Aorta (tissue), 5 donors: ENCODE data around the gene SYT11. TPM values are rescaled to one million over a fixed set of nuclear protein-coding genes. Genes with fewer than 3 reads are reported as not detected.
A peak's percentile ranks its signal among the peaks of the same experiment; 100 is the strongest.
"Not testable (repeated sequence)": the region's sequence is repeated elsewhere in the genome, so short reads cannot be mapped to it uniquely, and the experiment has no call there.

Experiments used
- ATAC-seq: fragments of 200-7000 bp; cut with Tn5 transposase; one replicate; pipeline ENCODE4 v1.9.1; 2022; ENCODE audit warnings: moderate library complexity; ENCODE audit not compliant: low FRiP score
- DNase-seq, 2 donors: peaks; one replicate each; pipeline ENCODE4 v3.0.0-alpha.2; 2020
- H3K27ac ChIP-seq, 2 donors: one replicate each; pipeline ENCODE4 v1.5.1; 2013; ENCODE audit warnings: low read length in 2 of 2, mild to moderate bottlenecking in 2 of 2, moderate library complexity in 2 of 2, control low read depth in 1 of 2, inconsistent platforms in 1 of 2, low read depth in 1 of 2
- H3K27me3 ChIP-seq, 2 donors: one replicate each; pipeline ENCODE4 v1.6.1; 2013; ENCODE audit warnings: control low read depth in 1 of 2, low read length in 1 of 2, mild to moderate bottlenecking in 1 of 2, moderate library complexity in 1 of 2; ENCODE audit not compliant: insufficient read depth in 2 of 2, control insufficient read depth in 1 of 2
- H3K36me3 ChIP-seq, 2 donors: one replicate each; pipeline ENCODE4 v1.6.1; 2013; ENCODE audit warnings: control low read depth in 1 of 2, low read length in 1 of 2, mild to moderate bottlenecking in 1 of 2; ENCODE audit not compliant: insufficient read depth in 2 of 2, control insufficient read depth in 1 of 2
- H3K4me1 ChIP-seq, 2 donors: one replicate each; pipeline ENCODE4 v1.6.1; 2013; ENCODE audit warnings: low read length in 2 of 2, control low read depth in 1 of 2, mild to moderate bottlenecking in 1 of 2, moderate library complexity in 1 of 2; ENCODE audit not compliant: insufficient read depth in 2 of 2, control insufficient read depth in 1 of 2
- H3K4me3 ChIP-seq, 2 donors: one replicate each; pipeline ENCODE4 v1.5.1; 2013; ENCODE audit warnings: low read length in 2 of 2, control low read depth in 1 of 2, mild to moderate bottlenecking in 1 of 2
- H3K9me3 ChIP-seq: one replicate; pipeline ENCODE4 v1.6.1; 2013; ENCODE audit warnings: mild to moderate bottlenecking, low read length; ENCODE audit not compliant: control insufficient read depth
- WGBS, 2 donors: extraction: QIAGEN DNeasy Blood & Tissue Kit; methylation state at CpG; one replicate each; pipeline ENCODE4 v1.1.7; 2013; 5-methylcytosine and 5-hydroxymethylcytosine counted together
- intact Hi-C, 2 donors: fragments of 100-400 bp; cut with DNase I; formaldehyde crosslinking; loops; one replicate each; pipeline versions ENCODE4 v1.14.2 to v1.15.0; 2022
- polyA plus RNA-seq, 2 donors: library from polyadenylated mRNA; stranded (reverse); fragments of 200-250 nt; gene quantifications; one replicate each; pipeline ENCODE4 v1.2.3, GENCODE V29; 2013
- total RNA-seq, 2 donors: library from RNA; stranded (reverse); fragmentation: NEBNext Ultra II Directional; extraction: Animal tissue kit (Norgen Biotek cat#: 25700); gene quantifications; one replicate each; pipeline ENCODE4 v1.2.1, GENCODE V29; 2021
- donor health status: healthy with polysubstance abuse.
- donor health status: Bipolar disorder and iron deficiency.
- donor health status: DM: no; HTN: no; CAD: no.
- donor health status: DM: no; HTN: no; CAD: no.
- donor health status: DM: yes; HTN: yes; CAD: no.

Gene SYT11
- total and polyA plus RNA-seq, 4 donors: 12.1 to 49.5 (median 33.2) TPM

DNA sequence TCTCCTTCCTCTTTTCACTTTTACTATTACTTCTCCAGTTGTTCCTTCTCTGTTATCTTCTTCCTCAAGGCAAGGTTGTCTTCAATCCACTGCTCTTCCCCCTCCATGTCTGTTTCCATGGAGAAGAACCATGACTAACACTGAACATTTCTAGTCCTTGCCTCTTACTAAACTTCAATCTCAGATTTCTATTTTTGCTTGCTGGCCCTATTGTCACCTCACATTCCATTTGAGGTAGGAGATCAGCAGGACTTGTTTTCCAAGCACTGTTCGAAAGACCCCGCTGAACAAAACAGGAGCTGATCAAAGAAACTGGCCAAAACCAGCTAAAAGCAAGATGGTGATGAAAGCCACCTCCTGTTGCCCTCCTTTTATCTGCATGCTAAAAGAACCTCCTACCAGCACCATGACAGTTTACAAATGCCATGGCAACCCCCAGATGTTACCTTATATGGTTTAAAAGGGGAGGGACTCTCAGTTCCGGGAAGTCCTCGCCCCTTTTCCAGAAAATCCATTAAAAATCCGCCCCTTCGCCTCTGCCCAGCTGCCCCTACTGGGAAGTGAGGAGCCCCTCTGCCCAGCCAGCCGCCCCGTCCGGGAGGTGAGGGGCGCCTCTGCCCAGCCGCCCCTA lies 25.0 kb upstream of the SYT11 start:
- no peak for DNase-seq
- H3K4me3 ChIP-seq: no peak overlapping the region
- no peaks in the 10 kb centered on the region for H3K9me3 ChIP-seq
- H3K4me1 ChIP-seq: no peaks in the 10 kb centered on the region
- no peak for ATAC-seq
- H3K36me3 ChIP-seq: no peaks in the 10 kb centered on the region
- H3K27me3 ChIP-seq: no peaks in the 10 kb centered on the region
- intact Hi-C loops: no loop called here
- 90% methylated on average over 11 of the region's 11 CpGs for WGBS, 2 donors
- peak overlapping the region in 1 of 2 donors; percentile 17 for H3K27ac ChIP-seq

DNA sequence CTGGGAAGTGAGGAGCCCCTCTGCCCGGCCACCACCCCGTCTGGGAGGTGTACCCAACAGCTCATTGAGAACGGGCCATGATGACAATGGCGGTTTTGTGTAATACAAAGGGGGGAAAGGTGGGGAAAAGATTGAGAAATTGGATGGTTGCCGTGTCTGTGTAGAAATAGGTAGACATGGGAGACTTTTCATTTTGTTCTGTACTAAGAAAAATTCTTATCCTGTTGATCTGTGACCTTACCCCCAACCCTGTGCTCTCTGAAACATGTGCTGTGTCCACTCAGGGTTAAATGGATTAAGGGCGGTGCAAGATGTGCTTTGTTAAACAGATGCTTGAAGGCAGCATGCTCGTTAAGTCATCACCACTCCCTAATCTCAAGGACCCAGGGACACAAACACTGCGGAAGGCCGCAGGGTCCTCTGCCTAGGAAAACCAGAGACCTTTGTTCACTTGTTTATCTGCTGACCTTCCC lies 24.4 kb upstream of the SYT11 start:
- 90 to 95% methylated on average over 9 of the region's 9 CpGs for WGBS, 2 donors
- H3K27ac ChIP-seq, H3K9me3 ChIP-seq, H3K4me1 ChIP-seq, DNase-seq, intact Hi-C loops, ATAC-seq, H3K27me3 ChIP-seq, H3K36me3 ChIP-seq, H3K4me3 ChIP-seq: not testable (repeated sequence)

DNA sequence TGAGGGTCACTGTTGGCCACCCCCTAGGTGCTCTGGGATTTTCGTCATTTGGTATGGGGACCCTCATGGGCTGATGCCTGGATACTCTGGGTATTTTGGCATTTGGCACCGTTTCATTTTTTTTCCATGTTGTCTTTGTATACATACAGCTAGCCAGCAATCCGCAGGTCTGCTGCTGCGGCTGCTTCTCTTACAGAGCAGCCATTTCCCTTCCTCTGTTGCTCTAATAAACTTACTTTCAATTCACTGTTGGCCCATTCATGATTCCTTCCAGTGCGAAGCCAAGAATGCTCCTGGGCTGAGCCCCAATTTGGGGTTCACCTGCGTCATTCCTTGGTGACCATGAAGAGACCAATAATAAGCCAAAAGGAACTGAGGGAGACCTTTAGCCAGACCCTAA lies 23.8 kb upstream of the SYT11 start:
- no peak for ATAC-seq
- H3K4me1 ChIP-seq: no peaks in the 10 kb centered on the region
- 92 to 93% methylated on average over 6 of the region's 6 CpGs for WGBS, 2 donors
- H3K9me3 ChIP-seq: no peaks in the 10 kb centered on the region
- H3K36me3 ChIP-seq: no peaks in the 10 kb centered on the region
- no peaks in the 10 kb centered on the region for H3K27me3 ChIP-seq
- DNase-seq: no peak
- no peak overlapping the region for H3K4me3 ChIP-seq
- H3K27ac ChIP-seq: no peak overlapping the region
- intact Hi-C loops: no loop called here

DNA sequence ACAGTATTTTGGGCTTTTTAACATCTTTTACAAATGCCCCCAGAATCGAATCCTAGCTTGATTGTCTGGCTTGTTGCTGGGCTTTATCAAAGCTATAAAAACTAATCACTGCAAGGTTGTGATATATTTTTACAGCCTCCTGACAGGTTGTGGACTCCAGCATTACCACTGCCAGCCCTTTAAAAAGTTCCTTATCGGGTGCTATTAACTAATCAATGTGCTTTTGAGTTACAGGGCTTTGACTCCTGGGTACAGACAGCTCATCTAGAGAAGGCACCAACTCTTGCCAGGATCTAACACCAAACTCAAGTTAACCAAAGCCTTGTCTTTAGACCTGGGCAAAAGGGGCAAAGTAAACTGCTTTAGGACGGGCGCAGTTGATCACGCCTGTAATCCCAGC lies 19.0 kb upstream of the SYT11 start:
- H3K27me3 ChIP-seq: no peaks in the 10 kb centered on the region
- 83 to 89% methylated on average over 5 of the region's 5 CpGs for WGBS, 2 donors

DNA sequence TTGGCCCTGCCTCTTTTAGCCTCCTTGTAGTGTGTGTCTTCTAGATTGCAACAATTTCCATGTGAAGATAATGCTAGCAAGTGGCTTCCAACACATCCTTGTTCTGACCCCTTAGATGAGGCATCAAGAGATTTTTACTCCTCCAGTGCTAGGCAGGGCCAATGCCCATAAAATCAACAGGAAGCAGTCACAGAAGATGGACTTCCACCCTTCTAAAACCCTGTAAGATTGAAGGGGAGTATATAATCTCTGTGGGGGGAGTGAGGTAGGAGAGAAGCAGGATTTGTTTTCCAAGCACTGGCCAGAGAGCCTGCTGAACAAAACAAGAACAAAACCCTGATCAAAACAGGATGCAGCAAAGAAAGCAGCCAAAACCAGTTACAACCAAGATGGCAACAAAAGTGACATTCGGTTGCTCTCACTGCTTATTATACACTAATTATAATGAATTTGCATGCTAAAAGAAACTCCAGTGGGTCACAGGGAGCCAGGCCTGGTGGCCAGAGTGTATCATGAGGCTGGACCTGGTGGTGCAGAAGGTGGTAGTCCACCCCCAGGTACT lies 14.4 kb upstream of the SYT11 start:
- ATAC-seq: no peak
- Histone ChIP-seq H3K27me3 (no peaks in the 10 kb centered on the region), H3K9me3 (no peaks in the 10 kb centered on the region), H3K36me3 (peaks cover 0 to 7% of the 10 kb centered on the region in 2 donors), H3K27ac (no peak overlapping the region), H3K4me3 (no peak overlapping the region), H3K4me1 (peaks cover 3 to 4% of the 10 kb centered on the region in 2 donors)
- DNase-seq: no peak
- 88 to 90% methylated on average over 1 of the region's 1 CpG for WGBS, 2 donors
- intact Hi-C loops: no loop called here

More for the DNA sequence above, 19.0 kb upstream of the SYT11 start:
- Histone ChIP-seq H3K4me3 (no peak overlapping the region), H3K36me3 (peaks cover 0 to 7% of the 10 kb centered on the region in 2 donors), H3K4me1 (peaks cover 0 to 3% of the 10 kb centered on the region in 2 donors), H3K27ac (no peak overlapping the region), H3K9me3 (no peaks in the 10 kb centered on the region)
- ATAC-seq (no peak), DNase-seq (no peak)
- intact Hi-C loops: no loop called here

DNA sequence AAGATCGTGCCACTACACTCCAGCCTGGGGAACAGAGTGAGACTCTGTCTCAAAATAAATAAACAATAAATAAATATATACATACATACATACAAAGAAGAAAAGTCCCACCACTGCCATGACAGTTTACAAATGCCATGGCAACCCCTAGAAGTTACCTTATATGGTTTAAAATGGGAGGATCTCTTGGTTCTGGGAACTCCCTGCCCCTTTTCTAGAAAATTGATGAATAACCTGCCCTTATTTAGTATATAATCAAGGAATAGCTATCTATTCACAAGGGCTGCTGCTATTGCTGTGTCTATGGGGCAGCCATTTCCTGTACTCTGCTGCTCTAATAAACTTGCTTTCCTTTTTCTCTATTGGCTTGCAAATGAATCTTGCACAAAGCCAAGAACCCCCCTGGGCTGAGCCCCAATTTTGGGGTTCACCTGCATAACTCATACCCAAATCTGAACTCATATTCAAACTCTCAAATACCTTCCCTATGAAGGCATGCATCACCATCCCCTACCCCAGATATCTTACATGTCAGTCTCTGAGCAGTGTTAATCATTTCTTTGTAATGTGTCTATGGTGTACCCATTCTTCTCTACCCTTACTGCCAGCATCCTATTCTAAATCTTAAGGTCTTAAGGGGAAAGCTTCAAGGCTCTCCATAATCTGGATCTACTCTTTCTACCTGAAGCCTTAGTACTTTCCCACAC lies 11.4 kb upstream of the SYT11 start:
- Histone ChIP-seq H3K9me3 (no peaks in the 10 kb centered on the region), H3K27ac (no peak overlapping the region), H3K4me3 (no peak overlapping the region), H3K4me1 (peaks cover 3 to 4% of the 10 kb centered on the region in 2 donors), H3K36me3 (peaks cover 3 to 7% of the 10 kb centered on the region in 2 donors), H3K27me3 (no peaks in the 10 kb centered on the region)
- WGBS, 2 donors: 87 to 91% methylated on average over 1 of the region's 1 CpG
- ATAC-seq (no peak), DNase-seq (no peak)
- intact Hi-C loops: no loop called here

DNA sequence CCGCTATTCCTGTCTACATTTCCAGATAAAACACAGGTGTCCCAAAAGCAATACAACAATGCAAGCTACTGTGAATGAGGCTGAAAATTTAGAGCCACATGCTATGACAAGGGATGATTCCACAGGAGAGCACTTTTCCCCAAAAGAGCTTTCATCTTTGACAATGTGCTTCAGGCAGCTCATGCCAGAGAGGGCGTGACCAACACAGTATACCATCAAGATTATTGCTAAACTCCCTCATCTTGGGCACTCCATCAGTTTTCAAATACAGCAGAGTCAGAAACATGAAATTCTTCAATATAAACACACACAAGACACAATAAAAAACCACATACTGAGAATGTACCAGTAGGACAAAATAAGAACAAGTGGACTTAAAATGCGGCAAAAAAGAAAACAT lies 9.0 kb upstream of the SYT11 start:
- ATAC-seq: no peak
- peaks cover 0 to 4% of the 10 kb centered on the region in 2 donors for H3K4me1 ChIP-seq
- H3K27me3 ChIP-seq: no peaks in the 10 kb centered on the region
- H3K9me3 ChIP-seq: no peaks in the 10 kb centered on the region
- peaks cover 0 to 7% of the 10 kb centered on the region in 2 donors for H3K36me3 ChIP-seq
- DNase-seq: no peak
- no peak overlapping the region for H3K4me3 ChIP-seq
- 84 to 85% methylated on average over 3 of the region's 3 CpGs for WGBS, 2 donors
- intact Hi-C loops: no loop called here
- H3K27ac ChIP-seq: no peak overlapping the region

DNA sequence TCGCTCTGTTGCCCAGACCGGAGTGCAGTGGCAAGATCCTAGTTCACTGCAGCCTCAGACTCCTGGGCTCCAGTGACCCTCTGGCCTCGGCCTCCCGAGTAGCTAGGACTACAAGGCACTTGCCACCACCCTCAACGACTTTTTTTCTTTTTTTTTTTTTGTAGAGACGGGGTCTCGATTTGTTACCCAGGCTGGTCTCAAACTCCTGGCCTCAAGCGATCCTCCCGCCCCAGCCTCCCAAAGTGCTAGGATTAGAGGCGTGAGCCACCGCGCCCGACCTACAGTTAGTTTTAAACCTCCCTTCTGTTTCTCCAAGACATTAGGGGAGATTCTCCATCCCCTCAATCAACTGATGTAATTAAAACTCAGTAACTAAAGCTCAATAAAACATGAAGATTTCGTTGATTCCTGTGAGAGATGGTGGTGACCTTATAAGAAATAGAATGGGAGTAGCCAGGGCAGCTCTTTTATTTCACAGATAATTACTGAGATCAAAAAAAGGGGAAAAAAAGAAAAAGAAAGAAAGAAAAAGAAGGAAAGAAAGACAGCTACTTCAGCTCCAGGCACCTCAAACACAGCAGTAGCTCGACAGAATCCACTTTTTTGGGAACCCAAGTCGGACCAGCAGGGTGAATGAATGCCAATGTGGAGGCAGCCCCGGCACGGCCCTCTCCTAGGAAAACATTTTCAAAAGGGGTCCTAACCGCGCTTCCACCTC lies 3.0 kb upstream of the SYT11 start:
- intact Hi-C loops: loop anchor here in 1 of 2 donors (5.0 kb wide), 2 partner anchors 36 to 76 kb away; partner anchors contain the start of gene KHDC4
- H3K27ac ChIP-seq: peak overlapping the region in 1 of 2 donors; percentile 30

More for the DNA sequence above, 3.0 kb upstream of the SYT11 start:
- Histone ChIP-seq H3K4me1 (no peaks in the 10 kb centered on the region), H3K9me3 (no peaks in the 10 kb centered on the region), H3K27me3 (no peaks in the 10 kb centered on the region), H3K36me3 (peaks cover 0 to 7% of the 10 kb centered on the region in 2 donors), H3K4me3 (peak overlapping the region; percentile 5 to 41)
- 50 to 52% methylated on average over 20 of the region's 20 CpGs for whole genome bisulfite sequencing, 2 donors
- DNase-seq (no peak), ATAC-seq (no peak)
